Head of caudate nucleus (tissue), 42 donors: ENCODE data around the gene CDC26.

Source experiments
- DNase-seq, 42 donors: peaks; one replicate each; pipeline versions ENCODE4 v3.0.0 to v3.0.0-alpha.2; 2020 to 2021; ENCODE audit warnings: mixed read lengths in 7 of 42
- intact Hi-C: fragments of 100-400 bp; cut with DNase I; formaldehyde crosslinking; loops from one replicate; pipeline ENCODE4 v1.15.0; 2022

CDC26 gene

GRCh38 chr9:113275157-113276131, at the start of gene CDC26, which contains the start of gene PRPF4:
TSS of gene CDC26 (minus strand) at chr9:113275572. CDS start at chr9:113272507, 3,065 bp downstream.
TSS of gene PRPF4 (plus strand) at chr9:113275658. CDS start at chr9:113275744, 86 bp downstream.
- intact Hi-C loops = loop anchor here (2.0 to 10.0 kb wide), 3 partner anchors 55 to 379 kb away; partner anchors contain the start of genes ALAD, FKBP15 and SLC31A1
- DNase-seq = peak; percentile 92 to 99 (median 98)

- intact Hi-C loops = no loop called here
- DNase-seq = no peak
Measured at GRCh38 chr9:113322671-113323070, 47.3 kb upstream of the CDC26 start.

- intact Hi-C loops = no loop called here
- DNase-seq = no peak
Measured at GRCh38 chr9:113320051-113320450, 44.7 kb upstream of the CDC26 start.

- intact Hi-C loops = no loop called here
- no peak for DNase-seq
Measured at GRCh38 chr9:113319054-113319453, 43.7 kb upstream of the CDC26 start.

DNA sequence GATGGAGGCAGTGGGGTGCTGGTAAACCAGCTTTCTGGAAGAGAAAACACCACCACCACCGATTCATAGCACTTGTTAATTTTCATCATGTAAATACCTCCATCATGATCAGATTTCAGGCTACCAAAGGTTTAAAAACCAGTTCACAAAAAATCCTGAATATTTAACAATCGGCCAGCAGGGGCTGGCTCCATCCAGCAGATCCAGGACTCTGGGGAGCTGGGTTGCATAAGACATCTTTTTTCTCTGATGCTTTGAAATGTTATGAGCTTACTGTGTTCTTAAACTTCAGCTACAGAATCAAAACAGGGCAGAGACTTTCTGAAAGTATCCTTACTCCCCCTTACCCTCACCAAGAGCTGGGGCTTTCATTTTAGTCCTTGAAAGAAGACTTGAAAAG, 42.4 kb upstream of the CDC26 start:
- no peak for DNase-seq
- intact Hi-C loops = no loop called here

DNA sequence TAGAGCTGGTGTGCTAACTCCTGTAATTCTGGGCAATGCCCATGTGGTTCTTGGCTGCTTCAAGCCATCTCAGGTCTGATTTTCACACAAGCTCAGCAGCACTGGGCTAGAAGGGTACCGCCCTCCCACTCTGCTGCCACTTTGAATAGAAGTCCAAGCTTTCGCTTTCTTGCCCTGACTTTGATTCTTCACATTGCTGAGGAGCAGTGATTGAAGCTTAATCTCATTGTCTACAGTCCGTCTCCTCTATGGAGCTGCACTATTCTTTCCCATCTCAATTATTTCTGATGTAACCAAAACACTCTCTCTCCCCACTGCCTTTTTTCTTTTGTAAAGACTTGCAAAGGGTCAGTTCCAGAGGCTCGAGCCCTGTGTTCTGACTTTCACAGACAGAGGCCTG, 40.7 kb upstream of the CDC26 start:
- DNase-seq = no peak
- intact Hi-C loops = no loop called here

- intact Hi-C loops = no loop called here
- DNase-seq = no peak
Measured at GRCh38 chr9:113315231-113315630, 39.9 kb upstream of the CDC26 start.

- intact Hi-C loops = no loop called here
- DNase-seq = no peak
Measured at GRCh38 chr9:113313261-113313660, 37.9 kb upstream of the CDC26 start.

GRCh38 chr9:113311961-113312360, 36.6 kb upstream of the CDC26 start:
- DNase-seq = peak in 2 of 42 donors; percentile 6 to 32
- intact Hi-C loops = no loop called here

DNA sequence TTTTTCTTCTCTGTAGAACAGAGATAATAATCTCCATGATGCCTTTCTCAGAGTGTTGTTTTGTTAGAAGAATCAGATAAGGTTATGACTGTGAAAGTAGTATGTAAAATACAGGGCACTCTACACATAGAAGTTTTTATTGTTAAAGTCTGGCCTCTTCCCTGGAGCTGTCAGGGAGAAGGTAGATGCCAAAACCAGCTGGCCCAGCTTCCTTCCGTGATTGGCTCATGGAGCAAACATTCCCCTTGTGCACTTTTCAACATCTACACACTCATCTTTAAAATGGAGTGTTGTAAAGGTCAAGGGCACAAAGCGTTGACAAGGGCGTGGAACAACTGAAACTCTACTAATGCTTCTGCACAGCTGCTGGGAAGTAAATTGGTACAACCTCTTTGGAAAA, 35.2 kb upstream of the CDC26 start:
- intact Hi-C loops = no loop called here
- no peak for DNase-seq

DNA sequence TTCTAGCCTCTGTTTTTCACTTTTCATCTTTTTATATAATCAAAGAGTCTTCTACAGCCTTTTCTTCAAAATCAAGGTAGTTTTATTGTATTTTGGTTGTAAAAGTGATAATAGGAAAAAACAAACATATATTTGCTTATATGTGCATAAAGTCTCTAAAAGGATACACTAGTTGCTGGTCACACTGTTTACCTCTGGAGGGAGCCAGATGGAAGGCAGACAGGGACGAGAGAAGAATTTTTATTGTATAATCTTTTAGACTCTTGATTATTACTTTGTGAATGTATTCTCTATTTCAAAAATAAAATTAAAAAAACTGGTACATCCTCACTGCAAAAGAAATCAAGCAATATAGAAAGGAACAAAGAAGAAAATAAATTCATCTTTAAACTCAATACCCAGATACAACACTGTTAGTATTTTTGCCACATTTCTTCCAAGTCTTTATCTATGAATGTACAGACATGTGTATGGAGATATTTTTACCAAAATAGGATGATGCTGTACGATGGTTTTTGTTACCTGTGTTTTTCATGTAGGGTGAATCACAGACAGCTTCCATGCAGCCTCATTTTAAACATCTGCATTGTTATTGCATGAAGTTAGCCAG, 33.9 kb upstream of the CDC26 start:
- DNase-seq = peak in 29 of 42 donors; percentile 10 to 80 (median 51)
- intact Hi-C loops = no loop called here

- no peak for DNase-seq
- intact Hi-C loops = no loop called here
Measured at GRCh38 chr9:113307396-113307975, 32.1 kb upstream of the CDC26 start.

DNA sequence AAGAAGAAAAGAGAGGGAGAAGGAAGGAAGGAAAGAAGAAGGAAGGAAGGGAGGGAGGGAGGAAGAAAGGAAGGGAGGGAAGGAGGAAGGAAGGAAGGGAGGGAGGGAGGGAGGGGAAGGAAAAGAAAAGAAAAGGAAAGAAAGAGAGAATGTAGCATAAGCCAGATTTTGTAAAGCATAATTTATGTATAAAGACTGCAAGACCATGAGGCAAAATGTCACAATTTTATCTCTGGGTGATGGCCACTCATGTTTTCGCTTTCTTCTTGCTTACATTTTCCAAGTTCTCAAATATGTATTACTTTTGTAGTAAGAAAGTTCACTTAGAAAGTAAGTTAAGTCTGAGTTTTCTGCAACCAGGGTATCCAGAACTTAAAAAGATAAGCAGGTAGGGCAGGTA, 31.2 kb upstream of the CDC26 start:
- intact Hi-C loops = no loop called here

DNA sequence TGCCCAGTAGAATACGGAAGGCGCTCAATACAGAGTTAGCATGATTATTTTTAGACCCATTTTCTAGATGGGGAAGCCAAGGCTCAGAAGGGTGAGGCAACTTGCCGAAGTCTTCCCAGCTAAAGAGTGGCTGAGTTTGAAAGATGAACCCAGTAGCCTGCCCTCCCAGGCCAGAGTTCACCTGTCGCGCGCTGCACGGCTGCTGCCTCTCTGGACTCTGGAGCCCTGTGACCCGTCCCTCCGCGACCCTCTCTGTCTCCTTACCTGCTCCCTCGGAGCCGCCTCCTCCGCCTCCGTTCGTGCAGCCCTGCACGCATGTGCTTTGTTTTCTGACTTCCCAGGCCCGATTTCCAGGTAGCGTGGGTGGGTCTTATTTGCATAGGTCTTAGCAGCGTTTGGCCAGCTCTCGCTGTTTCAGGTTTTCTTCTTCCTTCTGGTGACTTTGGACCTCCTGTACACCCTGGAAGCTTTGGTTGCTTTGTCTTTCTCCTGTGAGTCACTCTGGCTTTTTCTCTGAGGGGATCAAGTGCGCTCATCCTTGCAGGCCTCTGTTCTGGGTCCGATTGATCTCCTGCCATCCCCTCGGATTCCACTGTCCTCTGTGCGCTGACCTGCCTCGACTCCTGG, 27.5 kb upstream of the CDC26 start, which contains the start of gene RNF183:
TSS of gene RNF183 (minus strand) at position 585 of the 627 bp plus-strand sequence. CDS start 5,192 bp downstream, outside the sequence.
- intact Hi-C loops = no loop called here
- DNase-seq = no peak

More for the DNA sequence above, 31.2 kb upstream of the CDC26 start:
- DNase-seq = no peak

- intact Hi-C loops = no loop called here
- no peak for DNase-seq
Measured at GRCh38 chr9:113301548-113301947, 26.2 kb upstream of the CDC26 start.

GRCh38 chr9:113299800-113300292, 24.5 kb upstream of the CDC26 start:
- intact Hi-C loops = no loop called here
- peak in 2 of 42 donors; percentile 7 to 19 for DNase-seq

DNA sequence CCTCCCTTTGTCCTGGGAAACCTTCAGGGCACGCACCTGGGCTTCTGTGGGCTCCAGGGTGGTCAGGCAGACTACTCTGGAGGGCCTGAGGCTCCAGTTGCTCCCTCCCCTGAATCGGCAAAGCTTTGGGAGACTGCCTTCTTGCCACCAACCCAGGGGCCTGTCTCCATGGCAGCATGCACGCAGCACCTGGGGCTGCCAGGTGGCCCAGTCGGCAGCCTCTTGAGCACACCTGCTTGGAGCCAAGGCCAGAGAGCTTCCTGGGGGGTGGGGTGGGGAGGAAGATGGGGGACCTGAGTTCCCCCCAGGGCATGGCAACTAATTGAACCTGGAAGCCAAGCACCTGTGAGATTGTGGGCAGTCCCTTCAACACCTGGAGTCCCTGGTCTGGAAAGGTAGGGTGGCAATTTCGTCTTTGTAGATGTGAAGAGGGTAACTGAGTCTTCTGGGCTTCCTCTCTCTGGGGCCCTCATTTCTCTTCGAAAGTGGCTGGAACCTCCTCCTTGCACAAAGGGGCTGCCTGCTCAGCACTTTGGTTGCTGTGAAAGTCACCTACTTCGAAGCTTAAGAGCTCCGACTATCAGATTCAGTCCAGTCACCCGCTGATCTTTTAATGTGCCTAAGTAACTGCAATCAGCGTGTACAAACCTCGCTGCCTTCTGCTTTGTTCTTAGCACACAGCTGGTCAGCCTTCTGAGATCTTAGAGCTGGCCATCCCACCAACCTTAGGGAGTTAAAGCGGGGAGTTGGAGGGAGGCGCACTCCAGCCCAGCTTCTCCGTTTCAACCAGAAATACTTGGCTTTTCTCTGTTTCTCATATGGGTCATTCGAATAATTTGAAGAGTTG, 23.8 kb upstream of the CDC26 start:
- intact Hi-C loops = no loop called here
- DNase-seq = no peak

- DNase-seq = no peak
- intact Hi-C loops = no loop called here
Measured at GRCh38 chr9:113298311-113298710, 22.9 kb upstream of the CDC26 start.
